Thyroid gland (tissue), 4 donors: ENCODE data around the gene SPARC.

Experiments
- CTCF ChIP-seq, 6 experiments: fragments of 200-600 bp in 3 of 6; fragments of 450-650 bp in 3 of 6; sonication (generic) in 3 of 6; IDR thresholded peaks; one replicate each; pipeline ENCODE4 v1.5.1; 2016 to 2019; ENCODE audit warnings: antibody characterized with exemption in 6 of 6, mild to moderate bottlenecking in 2 of 6, inconsistent platforms in 1 of 6, moderate library complexity in 1 of 6
- POLR2A ChIP-seq, 2 donors: fragments of 450-650 bp; IDR thresholded peaks; one replicate each; pipeline ENCODE4 v1.6.1; 2017; ENCODE audit warnings: antibody characterized with exemption in 2 of 2, mild to moderate bottlenecking in 2 of 2, moderate library complexity in 1 of 2

GRCh38 chr5:151718153-151718552 lies 31.4 kb upstream of the SPARC start:
- TF ChIP-seq CTCF (IDR thresholded peaks at IDR 0.05), result no peak
- TF ChIP-seq POLR2A (IDR thresholded peaks at IDR 0.05), result no peak
